CD4-positive, alpha-beta T cell treated with Interferon gamma for 1 hour (primary cell): Measurements from ENCODE around the gene NPFFR2.
"Not testable (repeated sequence)": the region's sequence is repeated elsewhere in the genome, so short reads cannot be mapped to it uniquely, and the experiment has no call there.

Experiments used
- DNase-seq: peaks from one replicate; pipeline ENCODE4 v3.0.0-alpha.2; 2020

NPFFR2 gene

GRCh38 chr4:72031868-72032608, at the start of gene NPFFR2:
Gene NPFFR2 (plus strand): TSS chr4:72032000. CDS start chr4:72128592, 96,592 bp downstream.
- DNase-seq: no peak

GRCh38 chr4:71992571-71993312, 39.1 kb upstream of the NPFFR2 start:
- DNase-seq: no peak

GRCh38 chr4:71994559-71994958, 37.2 kb upstream of the NPFFR2 start:
- no peak for DNase-seq

- DNase-seq: no peak
These were observed 36.5 kb upstream of the NPFFR2 start for GRCh38 chr4:71995297-71995696.

- DNase-seq: no peak
These were observed 25.2 kb upstream of the NPFFR2 start for GRCh38 chr4:72006586-72006985.

GRCh38 chr4:72011906-72012305, 19.9 kb upstream of the NPFFR2 start:
- DNase-seq: no peak

GRCh38 chr4:72016011-72016410, 15.8 kb upstream of the NPFFR2 start:
- no peak for DNase-seq

- DNase-seq: no peak
These were observed 12.1 kb upstream of the NPFFR2 start for GRCh38 chr4:72019688-72020087.

GRCh38 chr4:72022553-72022952, 9.2 kb upstream of the NPFFR2 start:
- no peak for DNase-seq

- DNase-seq: no peak
These were observed 23.8 kb downstream of the NPFFR2 start for GRCh38 chr4:72055566-72055965.

GRCh38 chr4:72063726-72064125, 31.9 kb downstream of the NPFFR2 start:
- DNase-seq: no peak

GRCh38 chr4:72067051-72067450, 35.3 kb downstream of the NPFFR2 start:
- DNase-seq: no peak

- DNase-seq: no peak
These were observed 42.0 kb downstream of the NPFFR2 start for GRCh38 chr4:72073816-72074215.

GRCh38 chr4:72076562-72076961, 44.8 kb downstream of the NPFFR2 start:
- no peak for DNase-seq

- no peak for DNase-seq
These were observed 45.5 kb downstream of the NPFFR2 start for GRCh38 chr4:72077346-72077745.

GRCh38 chr4:72084587-72085011, 52.8 kb downstream of the NPFFR2 start:
- no peak for DNase-seq

GRCh38 chr4:72090606-72091005, 58.8 kb downstream of the NPFFR2 start:
- not testable (repeated sequence) for DNase-seq

- DNase-seq: no peak
These were observed 62.4 kb downstream of the NPFFR2 start for GRCh38 chr4:72094059-72094797.

- DNase-seq: no peak
These were observed 75.7 kb downstream of the NPFFR2 start for GRCh38 chr4:72107456-72107855.

- DNase-seq: no peak
These were observed 77.6 kb downstream of the NPFFR2 start for GRCh38 chr4:72109364-72109763.

GRCh38 chr4:72109959-72110497, 78.2 kb downstream of the NPFFR2 start:
- DNase-seq: no peak

GRCh38 chr4:72110886-72111285, 79.1 kb downstream of the NPFFR2 start:
- DNase-seq: no peak

GRCh38 chr4:72111863-72112262, 80.1 kb downstream of the NPFFR2 start:
- DNase-seq: no peak
